PC-3 (cell line): Measurements from ENCODE around the gene EGLN1.

Experiments used
- EZH2 ChIP-seq: fragments of 300-600 bp; sonication (generic); IDR thresholded peaks from one replicate; pipeline ENCODE4 v1.6.1; 2017; ENCODE audit warnings: antibody characterized with exemption, mild to moderate bottlenecking, low read length; ENCODE audit not compliant: unreplicated experiment
- EZH2phosphoT487 ChIP-seq: fragments of 300-600 bp; sonication (generic); IDR thresholded peaks from 2 replicates; pipeline ENCODE4 v1.6.1; 2018; ENCODE audit warnings: mild to moderate bottlenecking, antibody characterized with exemption, low read length, borderline replicate concordance
- TF ChIP-seq, protein P1 (sequence below): fragments of 300-600 bp; sonication (generic); conservative IDR thresholded peaks from 2 replicates; pipeline ENCODE4 v1.5.1; 2017; ENCODE audit warnings: antibody characterized with exemption, low read depth, mild to moderate bottlenecking, low read length

DNA sequence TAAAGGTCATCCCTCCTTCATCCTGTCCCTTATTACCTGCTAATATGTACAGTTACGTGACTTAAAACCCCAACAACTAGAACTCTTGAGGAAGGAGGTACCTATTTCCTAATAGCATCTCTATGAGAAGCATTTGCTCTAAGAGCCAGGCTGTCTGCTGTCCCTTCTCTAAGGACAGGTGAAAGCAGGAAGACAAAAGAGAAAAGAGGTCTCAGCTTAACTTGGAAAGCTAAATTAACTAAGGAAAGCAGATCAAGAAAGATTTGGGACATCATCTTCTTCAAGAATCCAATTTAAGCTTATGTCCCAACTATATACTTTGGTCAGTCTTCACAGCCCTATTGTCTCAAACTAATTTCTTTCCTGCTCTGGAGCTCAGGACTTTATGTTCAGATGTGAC lies 2.9 kb downstream of the EGLN1 start:
- TF ChIP-seq, protein P1, sequence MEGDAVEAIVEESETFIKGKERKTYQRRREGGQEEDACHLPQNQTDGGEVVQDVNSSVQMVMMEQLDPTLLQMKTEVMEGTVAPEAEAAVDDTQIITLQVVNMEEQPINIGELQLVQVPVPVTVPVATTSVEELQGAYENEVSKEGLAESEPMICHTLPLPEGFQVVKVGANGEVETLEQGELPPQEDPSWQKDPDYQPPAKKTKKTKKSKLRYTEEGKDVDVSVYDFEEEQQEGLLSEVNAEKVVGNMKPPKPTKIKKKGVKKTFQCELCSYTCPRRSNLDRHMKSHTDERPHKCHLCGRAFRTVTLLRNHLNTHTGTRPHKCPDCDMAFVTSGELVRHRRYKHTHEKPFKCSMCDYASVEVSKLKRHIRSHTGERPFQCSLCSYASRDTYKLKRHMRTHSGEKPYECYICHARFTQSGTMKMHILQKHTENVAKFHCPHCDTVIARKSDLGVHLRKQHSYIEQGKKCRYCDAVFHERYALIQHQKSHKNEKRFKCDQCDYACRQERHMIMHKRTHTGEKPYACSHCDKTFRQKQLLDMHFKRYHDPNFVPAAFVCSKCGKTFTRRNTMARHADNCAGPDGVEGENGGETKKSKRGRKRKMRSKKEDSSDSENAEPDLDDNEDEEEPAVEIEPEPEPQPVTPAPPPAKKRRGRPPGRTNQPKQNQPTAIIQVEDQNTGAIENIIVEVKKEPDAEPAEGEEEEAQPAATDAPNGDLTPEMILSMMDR: no peak
- TF ChIP-seq EZH2phosphoT487 (no peak), EZH2 (no peak)
